HCT116 (cell line): ENCODE results near the gene INSYN1. TPM values are rescaled to one million over a fixed set of nuclear protein-coding genes. Genes with fewer than 3 reads are reported as not detected.
A peak's percentile ranks its signal among the peaks of the same experiment; 100 is the strongest.
"Not testable (repeated sequence)": the region's sequence is repeated elsewhere in the genome, so short reads cannot be mapped to it uniquely, and the experiment has no call there.

ENCODE experiments used
- ATAC-seq: fragments of 200-7000 bp; cut with Tn5 transposase; 2 replicates; pipeline ENCODE4 v1.9.1; 2020; ENCODE audit warnings: mild to moderate bottlenecking, moderate library complexity
- BruUV-seq: library from RNA; stranded (reverse); fragments of 400-500 nt; replicated peaks from 2 replicates; lab custom pipeline; 2021; lab: Mats Ljungman, UMichigan
- CTCF ChIA-PET: fragments of 300-600 bp; sonication (Branson Sonifier 250); formaldehyde crosslinking; loops from one replicate; lab custom pipeline; 2021; ENCODE audit warnings: antibody characterized with exemption; lab: Charles Lee
- POLR2A ChIA-PET: fragments of 300-600, 350-600 bp; sonication (Branson Sonifier 250); formaldehyde crosslinking; loops from one replicate; lab custom pipeline; 2021; ENCODE audit warnings: antibody characterized with exemption; lab: Charles Lee
- RAD21 ChIA-PET, 2 experiments: fragments of 300-600 bp; sonication (Branson Sonifier 250); formaldehyde crosslinking; loops; one replicate each; lab custom pipeline; 2023; ENCODE audit warnings: low total read pairs in 2 of 2; ENCODE audit not compliant: uncharacterized antibody in 2 of 2, unreplicated experiment in 2 of 2, low non-redundant PET in 1 of 2; lab: Charles Lee
- DNase-seq: peaks from one replicate; pipeline ENCODE4 v3.0.0-alpha.2; 2010; ENCODE audit warnings: low read depth, low spot score
- H2AFZ ChIP-seq: fragments of 200-600 bp; shearing (Covaris generic), sonication (generic); 2 replicates; pipeline ENCODE4 v1.6.1; 2017; ENCODE audit warnings: low read depth, mixed run types, mixed read lengths, antibody characterized with exemption, low read length; ENCODE audit not compliant: poor library complexity, severe bottlenecking
- H3K27ac ChIP-seq: 2 replicates; pipeline ENCODE4 v1.5.1; 2012; ENCODE audit warnings: low read depth, low read length
- H3K27me3 ChIP-seq: fragments of 200-600 bp; sonication (generic); 2 replicates; pipeline ENCODE4 v1.6.1; 2016; ENCODE audit warnings: mixed run types, low read length, mixed read lengths; ENCODE audit not compliant: insufficient read depth
- H3K36me3 ChIP-seq, 2 experiments: fragments of 200-500 bp in 1 of 2; fragments of 200-600 bp in 1 of 2; sonication (Bioruptor generic) in 1 of 2; sonication (generic) in 1 of 2; 2 replicates each; pipeline versions ENCODE4 v1.5.1 to v1.6.1; 2014 to 2016; ENCODE audit warnings: low read length in 2 of 2, inconsistent platforms in 1 of 2, mixed read lengths in 1 of 2, mixed run types in 1 of 2; ENCODE audit not compliant: insufficient read depth in 2 of 2, control insufficient read depth in 1 of 2
- H3K4me1 ChIP-seq, 2 experiments: fragments of 200-600 bp in 1 of 2; sonication (generic) in 1 of 2; 2 replicates each; pipeline versions ENCODE4 v1.5.1 to v1.6.1; 2012 to 2017; ENCODE audit warnings: low read length in 2 of 2, inconsistent platforms in 1 of 2, mild to moderate bottlenecking in 1 of 2, mixed read lengths in 1 of 2, mixed run types in 1 of 2, moderate library complexity in 1 of 2; ENCODE audit not compliant: insufficient read depth in 2 of 2, control insufficient read depth in 1 of 2
- H3K4me2 ChIP-seq: fragments of 200-600 bp; sonication (generic); 2 replicates; pipeline ENCODE4 v1.6.1; 2017; ENCODE audit warnings: mixed run types, low read length, mixed read lengths
- H3K4me3 ChIP-seq, 2 experiments: fragments of 200-600 bp in 1 of 2; sonication (generic) in 1 of 2; replicated peaks in 1 of 2; 2 replicates each; pipeline ENCODE4 v1.5.1; 2011 to 2016; ENCODE audit warnings: low read length in 2 of 2, control low read depth in 1 of 2, low read depth in 1 of 2, mild to moderate bottlenecking in 1 of 2, mixed read lengths in 1 of 2, mixed run types in 1 of 2
- H3K79me2 ChIP-seq: fragments of 200-600 bp; sonication (generic); 2 replicates; pipeline ENCODE4 v1.6.1; 2017; ENCODE audit warnings: mild to moderate bottlenecking, mixed run types, low read length, moderate library complexity, mixed read lengths; ENCODE audit not compliant: insufficient read depth
- H3K9ac ChIP-seq: fragments of 200-600 bp; sonication (generic); 2 replicates; pipeline ENCODE4 v1.6.1; 2016; ENCODE audit warnings: low read length, mixed read lengths
- H3K9me2 ChIP-seq: fragments of 200-600 bp; sonication (generic), shearing (Covaris generic); 2 replicates; pipeline ENCODE4 v1.6.1; 2017; ENCODE audit warnings: mixed run types, mild to moderate bottlenecking, moderate library complexity; ENCODE audit not compliant: insufficient read depth
- H3K9me3 ChIP-seq, 2 experiments: fragments of 200-500 bp in 1 of 2; fragments of 200-600 bp in 1 of 2; sonication (Bioruptor generic) in 1 of 2; sonication (generic) in 1 of 2; 2 replicates each; pipeline ENCODE4 v1.6.1; 2014 to 2017; ENCODE audit warnings: low read length in 2 of 2, mixed read lengths in 2 of 2, inconsistent platforms in 1 of 2, low read depth in 1 of 2, mild to moderate bottlenecking in 1 of 2, mixed run types in 1 of 2, moderate library complexity in 1 of 2; ENCODE audit not compliant: control insufficient read depth in 1 of 2, insufficient read depth in 1 of 2
- H4K20me1 ChIP-seq: fragments of 200-600 bp; sonication (generic), shearing (Covaris generic); 2 replicates; pipeline ENCODE4 v1.6.1; 2017; ENCODE audit warnings: mixed run types, mild to moderate bottlenecking, moderate library complexity; ENCODE audit not compliant: insufficient read depth
- CTCF ChIP-seq, 3 experiments: fragments of 200-600 bp in 1 of 3; sonication (generic) in 1 of 3; IDR thresholded peaks in 2 of 3; conservative IDR thresholded peaks in 1 of 3; 2 replicates each; pipeline ENCODE4 v1.5.1; 2012 to 2017; ENCODE audit warnings: low read depth in 2 of 3, low read length in 2 of 3, antibody characterized with exemption in 1 of 3, borderline replicate concordance in 1 of 3, control low read depth in 1 of 3, mild to moderate bottlenecking in 1 of 3, mixed read lengths in 1 of 3, mixed run types in 1 of 3, moderate library complexity in 1 of 3; ENCODE audit not compliant: insufficient read depth in 1 of 3
- intact Hi-C: fragments of 100-400 bp; cut with micrococcal nuclease; formaldehyde crosslinking; loops from 2 replicates; pipeline ENCODE4 v1.10.0; 2022
- total RNA-seq: library from RNA; stranded (reverse); gene quantifications from one replicate; pipeline ENCODE4 v1.2.1, GENCODE V29; 2021; ENCODE audit not compliant: unreplicated experiment

Gene INSYN1
- total RNA-seq, 1 experiment from 2014 or later: 2.0 TPM

GRCh38 chr15:73703601-73704000 is 49.5 kb downstream of the INSYN1 start:
- H4K20me1 ChIP-seq, RAD21 ChIA-PET, H3K27ac ChIP-seq, H3K9me3 ChIP-seq, POLR2A ChIA-PET, H3K4me3 ChIP-seq, H3K27me3 ChIP-seq, H3K4me2 ChIP-seq, H3K4me1 ChIP-seq, intact Hi-C loops, H3K9me2 ChIP-seq, BruUV-seq, H3K9ac ChIP-seq, DNase-seq, H2AFZ ChIP-seq: not testable (repeated sequence)
- ATAC-seq: peak; percentile 33; the same call in 1 of the 2 replicates
- CTCF ChIA-PET: interaction anchor here (2.9 kb wide), 1 partner anchor 143 kb away, joined by 13 read pairs; no protein-coding TSS in a partner anchor
- Histone ChIP-seq H3K79me2 (peaks cover 10% of the 10 kb centered on the region; the same call in 1 of the 2 replicates), H3K36me3 (peaks cover 8 to 16% of the 10 kb centered on the region in 2 experiments; a peak in 2 of 4 replicates)

- peak in 1 of 3 experiments; percentile 6; a peak in 2 of 6 replicates for TF ChIP-seq CTCF (IDR thresholded peaks at IDR 0.05 in 2 of 3, conservative IDR thresholded peaks at IDR 0.05 in 1 of 3; ENCODE audit: borderline replicate concordance in 1 of 3, insufficient read depth in 1 of 3, low read depth in 2 of 3, low read length in 2 of 3)
- intact Hi-C loops: not testable (repeated sequence)
Measured at GRCh38 chr15:73702311-73703239, 50.6 kb downstream of the INSYN1 start.

More at GRCh38 chr15:73702311-73703239, 50.6 kb downstream of the INSYN1 start:
- H3K4me2 ChIP-seq, H3K4me3 ChIP-seq, H3K27ac ChIP-seq, DNase-seq, H3K9ac ChIP-seq, ATAC-seq, RAD21 ChIA-PET, POLR2A ChIA-PET, H2AFZ ChIP-seq, H3K4me1 ChIP-seq, H3K9me2 ChIP-seq, H3K9me3 ChIP-seq, H4K20me1 ChIP-seq, BruUV-seq, H3K27me3 ChIP-seq: not testable (repeated sequence)
- Histone ChIP-seq H3K79me2 (peaks cover 10% of the 10 kb centered on the region; the same call in 1 of the 2 replicates), H3K36me3 (peaks cover 8 to 12% of the 10 kb centered on the region in 2 experiments; a peak in 2 of 4 replicates)
- CTCF ChIA-PET: interaction anchor here (0.8 to 7.2 kb wide), 2 partner anchors 56 to 67 kb away, joined by 3 to 64 read pairs; partner anchors contain the start of gene NPTN
